GM23338 (cell line): ENCODE measurements around the gene SDHB. TPM values are rescaled to one million over a fixed set of nuclear protein-coding genes. Genes with fewer than 3 reads are reported as not detected.

Experiments
- ATAC-seq: fragments of 200-7000 bp; cut with Tn5 transposase; 3 replicates; pipeline ENCODE4 v1.9.1; 2020
- DNase-seq: peaks from one replicate; pipeline ENCODE4 v3.0.0-alpha.2; 2015; ENCODE audit warnings: low spot score
- H2AFZ ChIP-seq: fragments of 200-600 bp; sonication (generic); 2 replicates; pipeline ENCODE4 v1.8.0; 2016; ENCODE audit warnings: antibody characterized with exemption, mild to moderate bottlenecking, moderate library complexity
- H3F3A ChIP-seq: fragments of 200-600 bp; sonication (generic); replicated peaks from 2 replicates; pipeline ENCODE4 v1.8.0; 2017; ENCODE audit warnings: antibody characterized with exemption, mixed run types, low read depth
- H3K27ac ChIP-seq: fragments of 200-600 bp; sonication (generic); 2 replicates; pipeline ENCODE4 v1.6.1; 2016; ENCODE audit warnings: low read depth
- H3K27me3 ChIP-seq: fragments of 200-600 bp; sonication (generic); 2 replicates; pipeline ENCODE4 v1.8.0; 2016; ENCODE audit warnings: mild to moderate bottlenecking, mixed run types, moderate library complexity; ENCODE audit not compliant: insufficient read depth
- H3K36me3 ChIP-seq: fragments of 200-600 bp; sonication (generic); 2 replicates; pipeline ENCODE4 v1.8.0; 2016; ENCODE audit warnings: mild to moderate bottlenecking; ENCODE audit not compliant: insufficient read depth
- H3K4me1 ChIP-seq: fragments of 200-600 bp; sonication (generic); 2 replicates; pipeline ENCODE4 v1.8.0; 2016; ENCODE audit warnings: mild to moderate bottlenecking, moderate library complexity; ENCODE audit not compliant: insufficient read depth
- H3K4me2 ChIP-seq: fragments of 200-600 bp; sonication (generic); 2 replicates; pipeline ENCODE4 v1.7.1; 2017; ENCODE audit warnings: mixed run types
- H3K4me3 ChIP-seq: fragments of 200-600 bp; sonication (generic); 2 replicates; pipeline ENCODE4 v1.6.1; 2016; ENCODE audit warnings: mixed run types
- H3K79me2 ChIP-seq: fragments of 200-600 bp; sonication (generic); replicated peaks from 2 replicates; pipeline ENCODE4 v1.8.0; 2017; ENCODE audit warnings: mild to moderate bottlenecking; ENCODE audit not compliant: insufficient read depth
- H3K9me2 ChIP-seq: fragments of 200-600 bp; sonication (generic); 2 replicates; pipeline ENCODE4 v1.8.0; 2017; ENCODE audit not compliant: insufficient read depth
- H4K20me1 ChIP-seq: fragments of 200-600 bp; sonication (generic); replicated peaks from 2 replicates; pipeline ENCODE4 v1.8.0; 2017; ENCODE audit warnings: mild to moderate bottlenecking; ENCODE audit not compliant: insufficient read depth
- H3K27ac Mint-ChIP-seq: 2 replicates; pipeline ENCODE4 v1.8.0; 2020; ENCODE audit warnings: inconsistent platforms, mild to moderate bottlenecking, moderate library complexity, mixed read lengths
- H3K27me3 Mint-ChIP-seq: 3 replicates; pipeline ENCODE4 v1.8.0; 2022; ENCODE audit warnings: low read depth, mild to moderate bottlenecking, moderate library complexity, mixed read lengths, inconsistent platforms; ENCODE audit not compliant: insufficient read depth, poor library complexity
- H3K36me3 Mint-ChIP-seq: 3 replicates; pipeline ENCODE4 v1.8.0; 2021; ENCODE audit warnings: low read depth, mild to moderate bottlenecking, inconsistent platforms, moderate library complexity, mixed read lengths
- H3K4me1 Mint-ChIP-seq: 3 replicates; pipeline ENCODE4 v1.8.0; 2020; ENCODE audit warnings: mild to moderate bottlenecking, inconsistent platforms, mixed read lengths
- H3K4me3 Mint-ChIP-seq: 3 replicates; pipeline ENCODE4 v1.8.0; 2021; ENCODE audit warnings: moderate library complexity, mild to moderate bottlenecking, inconsistent platforms, mixed read lengths
- H3K9me3 Mint-ChIP-seq: 3 replicates; pipeline ENCODE4 v1.8.0; 2020; ENCODE audit warnings: moderate library complexity, mild to moderate bottlenecking, inconsistent platforms, mixed read lengths
- ETS1 ChIP-seq: IDR thresholded peaks from 2 replicates; pipeline ENCODE4 v1.6.1; 2016; ENCODE audit warnings: antibody characterized with exemption
- POLR2AphosphoS5 ChIP-seq: IDR thresholded peaks from 2 replicates; pipeline ENCODE4 v1.6.1; 2016; ENCODE audit warnings: antibody characterized with exemption, low read depth
- REST ChIP-seq: IDR thresholded peaks from one replicate; pipeline ENCODE4 v1.6.1; 2018; ENCODE audit warnings: antibody characterized with exemption; ENCODE audit not compliant: unreplicated experiment
- STAT1 ChIP-seq: IDR thresholded peaks from one replicate; pipeline ENCODE4 v1.6.1; 2016; ENCODE audit warnings: antibody characterized with exemption; ENCODE audit not compliant: unreplicated experiment
- ZNF114 ChIP-seq: fragments of 250-450 bp; sonication (Bioruptor Pico); IDR thresholded peaks from 2 replicates; pipeline ENCODE4 v1.5.0; 2020; ENCODE audit warnings: mild to moderate bottlenecking, moderate library complexity
- ZNF331 ChIP-seq: fragments of 250-450 bp; sonication (Bioruptor Pico); IDR thresholded peaks from 2 replicates; pipeline ENCODE4 v1.5.0; 2020; ENCODE audit warnings: low read depth, mild to moderate bottlenecking, moderate library complexity
- ZNF462 ChIP-seq: fragments of 250-450 bp; sonication (Bioruptor Pico); IDR thresholded peaks from 2 replicates; pipeline ENCODE4 v1.5.0; 2020; ENCODE audit warnings: mild to moderate bottlenecking, moderate library complexity
- polyA plus RNA-seq: library from polyadenylated mRNA; unstranded; fragments of >200 nt; fragmentation: Nextera tagmentation; extraction: Ambion mirVana; gene quantifications from 2 replicates; pipeline ENCODE4 v1.2.1, GENCODE V29; 2016
- total RNA-seq: library from RNA; depleted of rRNA; stranded (reverse); fragments of >200 nt; shearing (Covaris generic); gene quantifications from 2 replicates; pipeline ENCODE4 v1.2.3, GENCODE V29; 2014

The SDHB gene
- total and polyA plus RNA-seq, 2 experiments from 2014 or later: 72.8 to 112 TPM

GRCh38 chr1:17014671-17015567 lies 38.9 kb downstream of the SDHB start:
- peaks cover 5% of the 10 kb centered on the region; the same call in 1 of the 2 replicates for H4K20me1 ChIP-seq
- Mint-ChIP-seq H3K9me3 (no peaks in the 10 kb centered on the region), H3K4me3 (peak overlapping the region; percentile 35; the same call in 1 of the 3 replicates), H3K27ac (peak overlapping the region; percentile 70), H3K27me3 (peaks cover 27% of the 10 kb centered on the region), H3K36me3 (peaks cover 23% of the 10 kb centered on the region), H3K4me1 (peaks cover 54% of the 10 kb centered on the region)
- H3K4me2 ChIP-seq: no peak overlapping the region
- H3K36me3 ChIP-seq: peaks cover 3% of the 10 kb centered on the region; the same call in 1 of the 2 replicates
- ATAC-seq (peak; percentile 26), DNase-seq (peak; percentile 56)
- peaks cover 14% of the 10 kb centered on the region; the same call in 1 of the 2 replicates for H3F3A ChIP-seq
- peak overlapping the region; percentile 42; the same call in 1 of the 2 replicates for H3K27ac ChIP-seq
- H3K9me2 ChIP-seq: no peaks in the 10 kb centered on the region
- peaks cover 44% of the 10 kb centered on the region for H3K4me1 ChIP-seq
- peaks cover 4% of the 10 kb centered on the region for H3K79me2 ChIP-seq
- no peak overlapping the region for H3K4me3 ChIP-seq
- TF ChIP-seq ZNF331 (CRISPR knock-in tag): no peak
- TF ChIP-seq ZNF114: no peak
- no peak for TF ChIP-seq REST
- no peak for TF ChIP-seq POLR2AphosphoS5
- no peak for TF ChIP-seq ZNF462
- TF ChIP-seq STAT1: no peak
- TF ChIP-seq ETS1: no peak
- H3K27me3 ChIP-seq: no peaks in the 10 kb centered on the region
- H2AFZ ChIP-seq: no peak overlapping the region
